H9 (cell line): ENCODE results near the gene PRSS21. TPM values are rescaled to one million over a fixed set of nuclear protein-coding genes. Genes with fewer than 3 reads are reported as not detected.

Experiments used
- DNase-seq: peaks from one replicate; pipeline ENCODE4 v3.0.0-alpha.2; 2017
- H2AFZ ChIP-seq: one replicate; pipeline ENCODE4 v1.6.1; 2013; ENCODE audit warnings: mild to moderate bottlenecking, low read length, control low read depth, moderate library complexity
- H2AK5ac ChIP-seq: 2 replicates; pipeline ENCODE4 v1.6.1; 2013; ENCODE audit warnings: low read length, control low read depth, mixed read lengths; ENCODE audit not compliant: insufficient read length
- H2BK120ac ChIP-seq: one replicate; pipeline ENCODE4 v1.6.1; 2013; ENCODE audit warnings: low read depth, mild to moderate bottlenecking, low read length, control low read depth, inconsistent platforms; ENCODE audit not compliant: poor library complexity, severe bottlenecking
- H2BK12ac ChIP-seq: 2 replicates; pipeline ENCODE4 v1.6.1; 2013; ENCODE audit warnings: low read length, control low read depth, mixed read lengths, low read depth; ENCODE audit not compliant: insufficient read length
- H2BK15ac ChIP-seq: 2 replicates; pipeline ENCODE4 v1.6.1; 2013; ENCODE audit warnings: low read depth, low read length, control low read depth
- H2BK20ac ChIP-seq: one replicate; pipeline ENCODE4 v1.6.1; 2013; ENCODE audit warnings: low read depth, mild to moderate bottlenecking, low read length, control low read depth, inconsistent platforms; ENCODE audit not compliant: poor library complexity, severe bottlenecking
- H2BK5ac ChIP-seq: 2 replicates; pipeline ENCODE4 v1.6.1; 2013; ENCODE audit warnings: low read length, control low read depth, mixed read lengths; ENCODE audit not compliant: insufficient read length
- H3K14ac ChIP-seq: 2 replicates; pipeline ENCODE4 v1.6.1; 2013; ENCODE audit warnings: low read length, control low read depth; ENCODE audit not compliant: insufficient read depth
- H3K18ac ChIP-seq: 2 replicates; pipeline ENCODE4 v1.6.1; 2013; ENCODE audit warnings: low read depth, mild to moderate bottlenecking, mixed read lengths, low read length, control low read depth; ENCODE audit not compliant: insufficient read length
- H3K23ac ChIP-seq: 2 replicates; pipeline ENCODE4 v1.6.1; 2013; ENCODE audit warnings: low read length, control low read depth, mixed read lengths, low read depth; ENCODE audit not compliant: insufficient read length
- H3K23me2 ChIP-seq: 2 replicates; pipeline ENCODE4 v1.6.1; 2013; ENCODE audit warnings: low read depth, mild to moderate bottlenecking, mixed read lengths, low read length, control low read depth; ENCODE audit not compliant: insufficient read length, poor library complexity, severe bottlenecking
- H3K27ac ChIP-seq: 2 replicates; pipeline ENCODE4 v1.5.1; 2013; ENCODE audit warnings: low read length, control low read depth, mixed read lengths, low read depth; ENCODE audit not compliant: insufficient read length
- H3K27me3 ChIP-seq: 2 replicates; pipeline ENCODE4 v1.6.1; 2013; ENCODE audit warnings: low read length, control low read depth, inconsistent platforms; ENCODE audit not compliant: insufficient read depth
- H3K4ac ChIP-seq: 2 replicates; pipeline ENCODE4 v1.6.1; 2013; ENCODE audit warnings: low read depth, mild to moderate bottlenecking, control low read depth, inconsistent platforms, low read length, moderate library complexity
- H3K4me1 ChIP-seq: 2 replicates; pipeline ENCODE4 v1.6.1; 2013; ENCODE audit warnings: low read length, control low read depth, inconsistent platforms; ENCODE audit not compliant: insufficient read depth
- H3K4me2 ChIP-seq: 2 replicates; pipeline ENCODE4 v1.6.1; 2013; ENCODE audit warnings: low read length, control low read depth, mixed read lengths; ENCODE audit not compliant: insufficient read length, insufficient read depth
- H3K56ac ChIP-seq: 2 replicates; pipeline ENCODE4 v1.6.1; 2013; ENCODE audit warnings: low read depth, mild to moderate bottlenecking, mixed read lengths, low read length, control low read depth; ENCODE audit not compliant: insufficient read length
- H3K79me1 ChIP-seq: 2 replicates; pipeline ENCODE4 v1.6.1; 2013; ENCODE audit warnings: low read depth, mild to moderate bottlenecking, moderate library complexity, low read length, control low read depth, inconsistent platforms; ENCODE audit not compliant: insufficient read depth, poor library complexity, severe bottlenecking
- H3K79me2 ChIP-seq: 2 replicates; pipeline ENCODE4 v1.6.1; 2013; ENCODE audit warnings: low read length, control low read depth, inconsistent platforms; ENCODE audit not compliant: insufficient read depth
- H3K9ac ChIP-seq: 2 replicates; pipeline ENCODE4 v1.6.1; 2013; ENCODE audit warnings: low read length, control low read depth, mixed read lengths; ENCODE audit not compliant: insufficient read length; ENCODE audit errors: extremely low read depth
- H3K9me3 ChIP-seq: one replicate; pipeline ENCODE4 v1.6.1; 2013; ENCODE audit warnings: low read depth, low read length, inconsistent platforms; ENCODE audit not compliant: control insufficient read depth
- H3T11ph ChIP-seq: one replicate; pipeline ENCODE4 v1.6.1; 2013; ENCODE audit warnings: mild to moderate bottlenecking, low read length, control low read depth, inconsistent platforms
- H4K20me1 ChIP-seq: one replicate; pipeline ENCODE4 v1.6.1; 2013; ENCODE audit not compliant: control insufficient read depth, insufficient read length, insufficient read depth
- H4K5ac ChIP-seq: 2 replicates; pipeline ENCODE4 v1.6.1; 2013; ENCODE audit warnings: low read depth, mild to moderate bottlenecking, mixed read lengths, low read length, control low read depth; ENCODE audit not compliant: insufficient read length
- H4K8ac ChIP-seq: replicated peaks from 2 replicates; pipeline ENCODE4 v1.6.1; 2013; ENCODE audit warnings: low read length, control low read depth, mixed read lengths, low read depth; ENCODE audit not compliant: insufficient read length
- H4K91ac ChIP-seq: 2 replicates; pipeline ENCODE4 v1.6.1; 2013; ENCODE audit warnings: low read depth, mild to moderate bottlenecking, moderate library complexity, mixed read lengths, low read length, control low read depth; ENCODE audit not compliant: insufficient read length
- H3K27ac Mint-ChIP-seq, 3 experiments: 2 replicates in 2 of 3; 3 replicates in 1 of 3; pipeline ENCODE4 v1.8.0; 2020 to 2021; ENCODE audit warnings: mixed read lengths in 3 of 3, mild to moderate bottlenecking in 1 of 3, moderate library complexity in 1 of 3
- H3K27me3 Mint-ChIP-seq: 2 replicates; pipeline ENCODE4 v1.8.0; 2021; ENCODE audit warnings: low read depth, mild to moderate bottlenecking, moderate library complexity, mixed read lengths
- H3K36me3 Mint-ChIP-seq, 3 experiments: 2 replicates in 2 of 3; 3 replicates in 1 of 3; pipeline ENCODE4 v1.8.0; 2020 to 2021; ENCODE audit warnings: low read depth in 3 of 3, mixed read lengths in 3 of 3; ENCODE audit not compliant: insufficient read depth in 1 of 3
- H3K4me1 Mint-ChIP-seq, 2 experiments: 2 replicates each; pipeline ENCODE4 v1.8.0; 2020; ENCODE audit warnings: mixed read lengths in 2 of 2
- H3K4me3 Mint-ChIP-seq, 2 experiments: 2 replicates in 1 of 2; 3 replicates in 1 of 2; pipeline ENCODE4 v1.8.0; 2020 to 2021; ENCODE audit warnings: mild to moderate bottlenecking in 2 of 2, mixed read lengths in 2 of 2, moderate library complexity in 1 of 2
- H3K9me3 Mint-ChIP-seq, 2 experiments: 2 replicates in 1 of 2; 3 replicates in 1 of 2; pipeline ENCODE4 v1.8.0; 2020; ENCODE audit warnings: mild to moderate bottlenecking in 2 of 2, mixed read lengths in 2 of 2, moderate library complexity in 1 of 2
- CTCF ChIP-seq: fragments of 200-600 bp; sonication (generic); conservative IDR thresholded peaks from 3 replicates; pipeline ENCODE4 v1.8.0; 2021; ENCODE audit warnings: antibody characterized with exemption, mild to moderate bottlenecking
- WGBS: extraction: QIAGEN DNeasy Blood & Tissue Kit; methylation state at CpG from one replicate; pipeline ENCODE4 v1.1.7; 2013; ENCODE audit warnings: missing lambda C conversion rate, low lambda C conversion rate, mixed read lengths; ENCODE audit not compliant: insufficient read length; ENCODE audit errors: extremely low coverage; 5-methylcytosine and 5-hydroxymethylcytosine counted together
- total RNA-seq: library from RNA; stranded (reverse); gene quantifications from 2 replicates; pipeline ENCODE4 v1.2.1, GENCODE V29; 2021

Gene PRSS21
- total RNA-seq, 1 experiment from 2014 or later, result not detected

DNA sequence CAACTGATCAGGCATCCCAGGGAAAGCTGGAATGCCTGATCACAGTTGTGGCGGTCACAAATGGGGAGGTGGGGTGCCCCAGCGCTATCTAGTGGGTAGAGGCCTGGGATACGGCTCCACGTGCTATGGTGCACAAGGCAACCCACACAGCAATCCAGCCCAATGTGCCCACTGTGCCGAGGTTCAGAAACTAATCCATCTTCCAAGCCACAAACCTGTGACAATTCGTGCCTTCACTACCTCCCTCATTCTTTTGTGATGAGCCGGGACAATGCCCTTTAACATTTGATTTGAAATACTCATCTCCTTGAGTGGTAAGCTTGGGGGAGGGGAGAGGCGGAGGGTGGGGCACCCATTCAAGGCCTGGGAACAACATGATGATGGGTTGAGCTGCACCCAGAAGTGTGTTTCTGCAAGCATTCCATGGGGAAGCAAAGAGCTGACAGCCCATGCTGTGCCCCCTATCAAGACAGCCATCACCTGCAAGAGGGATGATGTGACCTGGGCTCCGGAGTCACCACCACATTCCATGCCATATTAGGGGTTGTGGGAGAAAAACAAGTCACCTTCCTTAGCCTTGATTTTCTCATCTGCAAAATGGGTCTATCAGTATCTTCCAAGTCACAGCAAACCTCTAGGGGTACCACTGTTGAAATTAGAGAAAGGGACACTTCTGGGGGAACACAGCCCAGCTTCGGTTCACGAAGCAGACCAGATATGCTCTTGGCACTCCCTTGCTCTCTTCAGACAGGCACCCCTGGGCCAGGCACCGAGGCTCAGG lies 43.7 kb upstream of the PRSS21 start:
- Mint-ChIP-seq H3K27me3 (peaks cover 5% of the 10 kb centered on the region), H3K9me3 (peaks cover 0 to 3% of the 10 kb centered on the region in 2 experiments; a peak in 3 of 5 replicates), H3K4me1 (peaks cover 19 to 36% of the 10 kb centered on the region in 2 experiments), H3K27ac (peak overlapping the region; percentile 8 to 95 (median 82); a peak in 5 of 7 replicates), H3K36me3 (peaks cover 39 to 82% (median 67%) of the 10 kb centered on the region in 3 experiments), H3K4me3 (peak overlapping the region in 1 of 2 experiments; percentile 66; a peak in 1 of 5 replicates)
- H3K27me3 ChIP-seq, result no peaks in the 10 kb centered on the region
- H3K9ac ChIP-seq, result no peak overlapping the region
- peaks cover 9% of the 10 kb centered on the region; the same call in 1 of the 2 replicates for H3K79me2 ChIP-seq
- H3K4ac ChIP-seq, result no peak overlapping the region
- H3K18ac ChIP-seq, result no peak overlapping the region
- no peak overlapping the region for H2AK5ac ChIP-seq
- H3K23ac ChIP-seq, result no peak overlapping the region
- no peak overlapping the region for H3K14ac ChIP-seq
- TF ChIP-seq CTCF, result no peak
- H4K8ac ChIP-seq, result no peak overlapping the region
- H2BK15ac ChIP-seq, result no peak overlapping the region
- H3K27ac ChIP-seq, result no peak overlapping the region
- H3K9me3 ChIP-seq, result no peaks in the 10 kb centered on the region
- H3K23me2 ChIP-seq, result peaks cover 13% of the 10 kb centered on the region
- no peak overlapping the region for H2BK5ac ChIP-seq
- H4K5ac ChIP-seq, result no peak overlapping the region
- peaks cover 6% of the 10 kb centered on the region for H3K79me1 ChIP-seq
- H3K56ac ChIP-seq, result no peak overlapping the region
- H3T11ph ChIP-seq, result no peak overlapping the region
- no peak overlapping the region for H2BK120ac ChIP-seq
- no peaks in the 10 kb centered on the region for H3K4me1 ChIP-seq
- no peak overlapping the region for H2BK20ac ChIP-seq
- H3K4me2 ChIP-seq, result no peak overlapping the region
- H2BK12ac ChIP-seq, result no peak overlapping the region
- H4K91ac ChIP-seq, result no peak overlapping the region
- DNase-seq, result peak; percentile 33
- WGBS, result no CpG with 5 or more reads among the region's 12 CpGs
- H4K20me1 ChIP-seq, result no peaks in the 10 kb centered on the region
- H2AFZ ChIP-seq, result no peak overlapping the region
